H1 (cell line): ENCODE results near the gene LRRC27. TPM values are rescaled to one million over a fixed set of nuclear protein-coding genes. Genes with fewer than 3 reads are reported as not detected.

Experiments
- EGR1 ChIP-seq: IDR thresholded peaks from 2 replicates; pipeline ENCODE4 v1.6.1; 2011; ENCODE audit warnings: low read depth, low read length, borderline replicate concordance
- RAD21 ChIP-seq, 2 experiments: IDR thresholded peaks in 1 of 2; conservative IDR thresholded peaks in 1 of 2; 2 replicates each; pipeline ENCODE4 v1.6.1; 2011; ENCODE audit warnings: low read depth in 2 of 2, low read length in 2 of 2, improper control_type of control experiment in 1 of 2, inconsistent platforms in 1 of 2, mild to moderate bottlenecking in 1 of 2, moderate library complexity in 1 of 2
- TAF1 ChIP-seq: IDR thresholded peaks from 2 replicates; pipeline ENCODE4 v1.6.1; 2011; ENCODE audit warnings: mild to moderate bottlenecking, low read depth, low read length
- TEAD4 ChIP-seq: IDR thresholded peaks from 2 replicates; pipeline ENCODE4 v1.6.1; 2012; ENCODE audit warnings: low read depth, low read length, inconsistent platforms, mixed read lengths
- polyA plus RNA-seq, 7 experiments: library from polyadenylated mRNA; depleted of rRNA in 3 of 7; stranded (reverse) in 5 of 7; unstranded in 2 of 7; fragments of >200 nt in 5 of 7; fragments of 200-250 nt in 2 of 7; gene quantifications; 1 replicate in 5 of 7; 2 replicates in 1 of 7; 4 replicates in 1 of 7; pipeline versions ENCODE4 v1.2.1 to v1.2.3, GENCODE V29; 2011 to 2013; ENCODE audit warnings: missing spikeins in 2 of 7, mixed read lengths in 2 of 7
- total RNA-seq: library from RNA; stranded (reverse); fragmentation: NEBNext Ultra II Directional; extraction: Animal tissue kit (Norgen Biotek cat#: 25700); gene quantifications from 2 replicates; pipeline ENCODE4 v1.2.1, GENCODE V29; 2021

LRRC27 gene
- total and polyA plus RNA-seq, 2 of the 8 experiments (the other 6 are each of a cell fraction or from before 2014, with no cell fraction given): 1.2 to 3.8 TPM

DNA sequence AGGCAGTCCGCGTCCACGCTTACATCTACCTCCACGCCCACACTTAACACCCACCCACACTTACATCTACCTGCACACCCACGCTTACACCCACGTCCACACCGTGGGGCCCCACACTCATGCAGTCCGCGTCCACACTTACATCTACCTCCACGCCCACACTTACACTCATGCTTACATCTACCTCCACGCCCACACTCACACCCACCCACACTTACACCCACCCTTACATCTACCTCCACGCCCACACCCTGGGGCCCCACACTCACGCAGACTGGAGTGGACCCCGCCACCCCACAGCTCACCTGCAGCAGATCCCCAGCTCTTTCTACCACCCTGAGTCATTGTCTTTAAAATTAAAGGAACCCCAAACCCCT, 32.6 kb downstream of the LRRC27 start (continued):
- TF ChIP-seq EGR1 (no peak), TEAD4 (no peak), TAF1 (no peak), RAD21 (IDR thresholded peaks at IDR 0.05 in 1 of 2, conservative IDR thresholded peaks at IDR 0.05 in 1 of 2; ENCODE audit: low read depth in 2 of 2, low read length in 2 of 2) (no peak)
